ENCODE results near the gene STYXL1.
"Not testable (repeated sequence)": the region's sequence is repeated elsewhere in the genome, so short reads cannot be mapped to it uniquely, and the experiment has no call there.

- not testable (repeated sequence) for TF ChIP-seq CTCF (conservative IDR thresholded peaks at IDR 0.05); ZFX (IDR thresholded peaks at IDR 0.05)
These were observed 18.1 kb downstream of the STYXL1 start for GRCh38 chr7:76029682-76030081.

All from C4-2B (cell line).